Measurements from ENCODE around the gene CDH15.
"Not testable (repeated sequence)": the region's sequence is repeated elsewhere in the genome, so short reads cannot be mapped to it uniquely, and the experiment has no call there.

CDH15 gene

GRCh38 chr16:89241187-89242007 is 69.8 kb downstream of the CDH15 start:
- H3K4me1 ChIP-seq (ENCODE audit: control insufficient read depth, insufficient read depth, low read length), result no peaks in the 10 kb centered on the region
- peak overlapping the region; percentile 87 for H3K27ac ChIP-seq (ENCODE audit: insufficient read depth, low read depth, low read length, poor library complexity, severe bottlenecking)
- H3K4me3 ChIP-seq (ENCODE audit: insufficient read depth, low read depth, low read length), result peak overlapping the region; percentile 79
- no peaks in the 10 kb centered on the region for H3K9me3 ChIP-seq (ENCODE audit: control insufficient read depth, low read length)
- no peaks in the 10 kb centered on the region for H3K36me3 ChIP-seq (ENCODE audit: control insufficient read depth, insufficient read depth, low read length)
- 8 to 9% methylated on average over 39 of the region's 39 CpGs for WGBS, 2 experiments
- peaks cover 4% of the 10 kb centered on the region for H3K27me3 ChIP-seq (ENCODE audit: control insufficient read depth, insufficient read depth, low read length, poor library complexity, severe bottlenecking)

- peaks cover 14% of the 10 kb centered on the region for H3K27me3 ChIP-seq (ENCODE audit: control insufficient read depth, insufficient read depth, low read length, poor library complexity, severe bottlenecking)
- H3K9me3 ChIP-seq (ENCODE audit: control insufficient read depth, low read length), result no peaks in the 10 kb centered on the region
- WGBS, 2 experiments, result 81 to 82% methylated on average over 12 of the region's 12 CpGs
- H3K4me1 ChIP-seq (ENCODE audit: control insufficient read depth, insufficient read depth, low read length), result no peaks in the 10 kb centered on the region
- no peaks in the 10 kb centered on the region for H3K36me3 ChIP-seq (ENCODE audit: control insufficient read depth, insufficient read depth, low read length)
- H3K27ac ChIP-seq (ENCODE audit: insufficient read depth, low read depth, low read length, poor library complexity, severe bottlenecking), result no peak overlapping the region
- H3K4me3 ChIP-seq (ENCODE audit: insufficient read depth, low read depth, low read length), result no peak overlapping the region
Observed at GRCh38 chr16:89242795-89243200, 71.2 kb downstream of the CDH15 start.

- Histone ChIP-seq H3K27me3 (ENCODE audit: control insufficient read depth, insufficient read depth, low read length, poor library complexity, severe bottlenecking) (peaks cover 22% of the 10 kb centered on the region), H3K4me1 (ENCODE audit: control insufficient read depth, insufficient read depth, low read length) (no peaks in the 10 kb centered on the region), H3K4me3 (ENCODE audit: insufficient read depth, low read depth, low read length) (no peak overlapping the region), H3K9me3 (ENCODE audit: control insufficient read depth, low read length) (no peaks in the 10 kb centered on the region), H3K27ac (ENCODE audit: insufficient read depth, low read depth, low read length, poor library complexity, severe bottlenecking) (no peak overlapping the region), H3K36me3 (ENCODE audit: control insufficient read depth, insufficient read depth, low read length) (no peaks in the 10 kb centered on the region)
- 91 to 94% methylated on average over 5 of the region's 5 CpGs for WGBS, 2 experiments
Observed at GRCh38 chr16:89243664-89244063, 72.1 kb downstream of the CDH15 start.

- H3K4me1 ChIP-seq (ENCODE audit: control insufficient read depth, insufficient read depth, low read length); H3K9me3 ChIP-seq (ENCODE audit: control insufficient read depth, low read length); H3K36me3 ChIP-seq (ENCODE audit: control insufficient read depth, insufficient read depth, low read length); H3K27ac ChIP-seq (ENCODE audit: insufficient read depth, low read depth, low read length, poor library complexity, severe bottlenecking); H3K4me3 ChIP-seq (ENCODE audit: insufficient read depth, low read depth, low read length): not testable (repeated sequence)
- WGBS, 2 experiments, result 87 to 90% methylated on average over 13 of the region's 13 CpGs
- H3K27me3 ChIP-seq (ENCODE audit: control insufficient read depth, insufficient read depth, low read length, poor library complexity, severe bottlenecking), result peaks cover 24% of the 10 kb centered on the region
Observed at GRCh38 chr16:89244264-89244663, 72.7 kb downstream of the CDH15 start.

- 80 to 84% methylated on average over 12 of the region's 12 CpGs for WGBS, 2 experiments
- Histone ChIP-seq H3K9me3 (ENCODE audit: control insufficient read depth, low read length) (no peaks in the 10 kb centered on the region), H3K4me1 (ENCODE audit: control insufficient read depth, insufficient read depth, low read length) (no peaks in the 10 kb centered on the region), H3K27ac (ENCODE audit: insufficient read depth, low read depth, low read length, poor library complexity, severe bottlenecking) (no peak overlapping the region), H3K27me3 (ENCODE audit: control insufficient read depth, insufficient read depth, low read length, poor library complexity, severe bottlenecking) (peaks cover 24% of the 10 kb centered on the region), H3K36me3 (ENCODE audit: control insufficient read depth, insufficient read depth, low read length) (no peaks in the 10 kb centered on the region), H3K4me3 (ENCODE audit: insufficient read depth, low read depth, low read length) (no peak overlapping the region)
Observed at GRCh38 chr16:89244754-89245153, 73.2 kb downstream of the CDH15 start.
